ENCODE results near the gene TENT4A. TPM values are rescaled to one million over a fixed set of nuclear protein-coding genes. Genes with fewer than 3 reads are reported as not detected.

Gene TENT4A
- total RNA-seq, 1 donor from 2014 or later = 45.7 TPM

DNA sequence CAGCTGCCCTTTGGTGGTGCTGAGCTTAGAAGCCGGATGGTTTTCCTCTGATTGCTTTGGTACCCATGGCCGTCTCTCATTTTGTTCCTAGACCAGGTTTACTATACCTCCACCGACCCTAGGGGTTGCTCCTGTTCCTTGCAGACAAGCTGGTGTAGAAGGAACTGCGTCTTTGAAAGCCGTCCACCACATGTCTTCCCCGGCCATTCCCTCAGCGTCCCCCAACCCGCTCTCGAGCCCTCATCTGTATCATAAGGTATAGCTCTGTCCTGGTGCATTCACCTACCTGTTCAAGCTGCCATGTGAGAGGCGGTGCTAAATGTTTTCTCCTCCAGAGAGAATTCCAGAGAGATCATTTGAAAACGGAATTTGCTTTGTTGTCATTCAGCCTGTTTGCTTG is 39.5 kb downstream of the TENT4A start:
- no peaks in the 10 kb centered on the region for H3K27me3 Mint-ChIP-seq (ENCODE audit: low read depth)
- H3K27ac Mint-ChIP-seq = no peak overlapping the region
- no peak for DNase-seq (ENCODE audit: low spot score in 2 of 2, unreplicated experiment in 2 of 2)
- no peak for TF ChIP-seq CTCF (IDR thresholded peaks at IDR 0.05; ENCODE audit: unreplicated experiment)
- H3K4me1 Mint-ChIP-seq = no peaks in the 10 kb centered on the region
- H3K9me3 Mint-ChIP-seq = no peaks in the 10 kb centered on the region
- H3K4me3 Mint-ChIP-seq = no peak overlapping the region
- peaks cover 44% of the 10 kb centered on the region for H3K36me3 Mint-ChIP-seq

- peaks cover 47% of the 10 kb centered on the region for H3K36me3 Mint-ChIP-seq
- no peak overlapping the region for H3K4me3 Mint-ChIP-seq
- no peak for TF ChIP-seq CTCF (IDR thresholded peaks at IDR 0.05; ENCODE audit: unreplicated experiment)
- no peak for DNase-seq (ENCODE audit: low spot score in 2 of 2, unreplicated experiment in 2 of 2)
- no peaks in the 10 kb centered on the region for H3K9me3 Mint-ChIP-seq
- no peaks in the 10 kb centered on the region for H3K4me1 Mint-ChIP-seq
- H3K27me3 Mint-ChIP-seq (ENCODE audit: low read depth) = no peaks in the 10 kb centered on the region
- no peak overlapping the region for H3K27ac Mint-ChIP-seq
Measured at GRCh38 chr5:6753851-6754250, 40.6 kb downstream of the TENT4A start.

GRCh38 chr5:6754766-6755165 is 41.5 kb downstream of the TENT4A start:
- Mint-ChIP-seq H3K9me3 (no peaks in the 10 kb centered on the region), H3K4me3 (no peak overlapping the region), H3K36me3 (peaks cover 49% of the 10 kb centered on the region), H3K4me1 (no peaks in the 10 kb centered on the region), H3K27ac (no peak overlapping the region), H3K27me3 (ENCODE audit: low read depth) (no peaks in the 10 kb centered on the region)
- DNase-seq (ENCODE audit: low spot score in 2 of 2, unreplicated experiment in 2 of 2) = no peak
- no peak for TF ChIP-seq CTCF (IDR thresholded peaks at IDR 0.05; ENCODE audit: unreplicated experiment)

GRCh38 chr5:6755519-6755918 is 42.3 kb downstream of the TENT4A start:
- Mint-ChIP-seq H3K9me3 (no peaks in the 10 kb centered on the region), H3K36me3 (peaks cover 49% of the 10 kb centered on the region), H3K4me3 (no peak overlapping the region), H3K27ac (no peak overlapping the region), H3K27me3 (ENCODE audit: low read depth) (no peaks in the 10 kb centered on the region), H3K4me1 (no peaks in the 10 kb centered on the region)
- TF ChIP-seq CTCF (IDR thresholded peaks at IDR 0.05; ENCODE audit: unreplicated experiment) = no peak
- DNase-seq (ENCODE audit: low spot score in 2 of 2, unreplicated experiment in 2 of 2) = no peak

DNA sequence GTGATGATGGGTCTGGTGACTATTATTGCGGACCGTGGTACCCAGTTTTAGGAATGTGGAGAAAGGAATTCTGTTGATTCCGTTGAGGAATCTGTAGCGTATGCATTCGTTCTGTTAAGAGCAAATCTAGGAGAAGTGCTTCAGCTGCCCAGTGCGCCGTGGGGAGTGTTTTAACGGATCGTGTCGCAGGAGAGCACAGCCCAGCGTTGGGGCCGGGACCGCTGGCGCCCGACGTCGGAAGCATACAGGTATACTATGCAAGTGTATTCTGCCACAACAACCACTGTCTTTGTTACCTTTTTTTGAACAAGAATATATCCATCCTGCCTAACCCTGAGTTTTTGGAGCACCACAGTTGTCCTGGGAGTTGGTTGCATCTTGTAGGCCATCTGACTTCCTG is 42.7 kb downstream of the TENT4A start:
- DNase-seq (ENCODE audit: low spot score in 2 of 2, unreplicated experiment in 2 of 2) = no peak
- H3K36me3 Mint-ChIP-seq = peaks cover 50% of the 10 kb centered on the region
- no peak for TF ChIP-seq CTCF (IDR thresholded peaks at IDR 0.05; ENCODE audit: unreplicated experiment)
- H3K4me3 Mint-ChIP-seq = no peak overlapping the region
- H3K9me3 Mint-ChIP-seq = no peaks in the 10 kb centered on the region
- H3K27ac Mint-ChIP-seq = no peak overlapping the region
- H3K4me1 Mint-ChIP-seq = no peaks in the 10 kb centered on the region
- no peaks in the 10 kb centered on the region for H3K27me3 Mint-ChIP-seq (ENCODE audit: low read depth)

- H3K9me3 Mint-ChIP-seq = no peaks in the 10 kb centered on the region
- H3K36me3 Mint-ChIP-seq = peaks cover 43% of the 10 kb centered on the region
- H3K4me3 Mint-ChIP-seq = no peak overlapping the region
- H3K27me3 Mint-ChIP-seq (ENCODE audit: low read depth) = no peaks in the 10 kb centered on the region
- no peaks in the 10 kb centered on the region for H3K4me1 Mint-ChIP-seq
- no peak for DNase-seq (ENCODE audit: low spot score in 2 of 2, unreplicated experiment in 2 of 2)
- H3K27ac Mint-ChIP-seq = no peak overlapping the region
- no peak for TF ChIP-seq CTCF (IDR thresholded peaks at IDR 0.05; ENCODE audit: unreplicated experiment)
Measured at GRCh38 chr5:6757414-6757969, 44.3 kb downstream of the TENT4A start.

Data from mesothelial cell of epicardium (in vitro differentiated cells).